HG02678 (cell line): Measurements from ENCODE around the gene MAN1A1.

Experiments used
- ATAC-seq: cut with Tn5 transposase; IDR thresholded peaks from one replicate; pipeline ENCODE4 v1.9.1; 2021; ENCODE audit warnings: mild to moderate bottlenecking, moderate library complexity; ENCODE audit not compliant: unreplicated experiment

The MAN1A1 gene

DNA sequence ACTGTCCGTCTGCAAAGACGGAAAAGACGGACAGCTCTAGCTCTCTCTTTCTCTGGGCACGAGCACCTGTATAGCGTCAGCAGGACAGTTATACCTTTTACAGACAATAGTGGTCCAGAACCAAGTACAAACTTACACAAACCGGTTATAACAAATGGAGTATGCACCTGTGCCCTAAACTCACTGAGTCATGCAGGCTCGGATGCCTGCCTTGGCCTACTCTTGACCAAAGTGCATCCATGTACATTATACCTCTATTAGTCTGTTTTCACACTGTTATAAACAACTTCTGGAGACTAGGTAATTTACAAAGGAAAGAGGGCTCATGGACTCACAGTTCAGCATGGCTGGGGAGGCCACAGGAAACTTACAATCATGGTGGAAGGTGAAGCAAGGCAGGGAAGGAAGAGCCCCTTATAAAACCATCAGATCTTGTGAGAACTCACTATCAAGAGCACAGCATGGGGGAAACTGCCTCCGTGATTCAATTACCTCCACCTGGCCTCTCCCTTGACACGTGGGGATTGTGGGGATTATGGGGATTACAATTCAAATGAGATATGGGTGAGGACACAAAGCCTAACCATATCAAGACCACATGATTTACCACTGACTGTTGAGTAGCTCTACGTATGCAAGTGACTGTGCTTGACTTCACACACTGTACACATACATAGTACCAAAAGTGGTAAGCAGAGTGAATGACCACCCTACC is 23.1 kb downstream of the MAN1A1 start:
- ATAC-seq: no peak

- no peak for ATAC-seq
Measured at GRCh38 chr6:119325559-119326265, 23.8 kb downstream of the MAN1A1 start.

- no peak for ATAC-seq
Measured at GRCh38 chr6:119324718-119325117, 24.8 kb downstream of the MAN1A1 start.

- ATAC-seq: no peak
Measured at GRCh38 chr6:119323931-119324330, 25.6 kb downstream of the MAN1A1 start.

- no peak for ATAC-seq
Measured at GRCh38 chr6:119323478-119323877, 26.1 kb downstream of the MAN1A1 start.

DNA sequence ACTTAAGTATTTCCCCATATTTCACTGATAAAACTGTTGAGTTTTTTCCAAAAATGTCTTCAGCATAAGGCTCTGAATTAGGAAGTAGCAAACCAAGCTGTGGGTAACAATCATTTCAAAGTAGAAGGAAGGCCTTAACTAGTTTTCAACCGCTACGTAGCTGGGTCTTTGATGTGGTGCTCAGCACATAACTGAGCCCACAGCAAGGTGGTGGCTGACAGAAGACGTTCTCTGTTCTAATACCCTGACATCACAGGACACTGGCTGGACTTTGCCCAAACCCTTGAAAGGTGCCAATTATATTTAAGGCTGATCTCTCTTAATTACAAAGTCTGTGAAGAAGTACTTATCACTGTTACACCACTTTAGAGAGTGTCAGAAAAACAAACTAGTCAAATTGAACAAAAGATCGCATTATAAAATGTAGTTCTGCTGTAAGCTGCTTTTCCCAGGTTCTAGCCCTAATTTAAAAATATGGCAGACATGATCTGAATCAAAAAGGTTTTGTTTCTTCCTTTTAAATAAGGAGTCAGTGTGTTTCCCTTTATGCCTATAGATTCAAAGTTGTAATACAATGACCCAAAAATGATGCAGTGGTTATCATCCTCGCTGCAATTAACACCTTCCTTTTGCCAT is 26.7 kb downstream of the MAN1A1 start:
- ATAC-seq: peak; percentile 53

- no peak for ATAC-seq
Measured at GRCh38 chr6:119322034-119322433, 27.5 kb downstream of the MAN1A1 start.

- no peak for ATAC-seq
Measured at GRCh38 chr6:119319694-119320093, 29.9 kb downstream of the MAN1A1 start.

GRCh38 chr6:119318730-119319129 is 30.8 kb downstream of the MAN1A1 start:
- ATAC-seq: no peak

DNA sequence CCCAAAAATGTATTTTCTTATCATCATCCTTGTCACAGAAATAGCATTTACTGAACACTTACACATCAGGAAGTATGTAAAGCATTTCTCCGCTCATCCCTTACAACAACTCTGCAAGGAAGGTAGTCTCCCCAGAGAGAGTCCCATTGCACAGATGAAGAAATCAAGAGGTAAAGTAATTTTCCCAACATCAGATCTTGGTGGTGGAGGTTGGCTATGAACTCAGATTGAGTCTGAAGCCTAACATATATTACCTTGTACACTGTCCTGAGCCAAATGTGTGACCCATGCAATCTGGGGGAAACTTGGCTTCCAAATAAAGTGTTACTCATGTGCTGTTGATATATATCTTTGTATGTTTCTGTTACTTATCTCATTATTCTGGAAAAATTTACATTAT is 31.4 kb downstream of the MAN1A1 start:
- ATAC-seq: no peak

- no peak for ATAC-seq
Measured at GRCh38 chr6:119317007-119317406, 32.6 kb downstream of the MAN1A1 start.

- peak; percentile 39 for ATAC-seq
Measured at GRCh38 chr6:119314885-119315272, 34.7 kb downstream of the MAN1A1 start.

GRCh38 chr6:119313937-119314884 is 35.4 kb downstream of the MAN1A1 start:
- ATAC-seq: peak; percentile 59

- ATAC-seq: peak; percentile 38
Measured at GRCh38 chr6:119312875-119313338, 36.7 kb downstream of the MAN1A1 start.

DNA sequence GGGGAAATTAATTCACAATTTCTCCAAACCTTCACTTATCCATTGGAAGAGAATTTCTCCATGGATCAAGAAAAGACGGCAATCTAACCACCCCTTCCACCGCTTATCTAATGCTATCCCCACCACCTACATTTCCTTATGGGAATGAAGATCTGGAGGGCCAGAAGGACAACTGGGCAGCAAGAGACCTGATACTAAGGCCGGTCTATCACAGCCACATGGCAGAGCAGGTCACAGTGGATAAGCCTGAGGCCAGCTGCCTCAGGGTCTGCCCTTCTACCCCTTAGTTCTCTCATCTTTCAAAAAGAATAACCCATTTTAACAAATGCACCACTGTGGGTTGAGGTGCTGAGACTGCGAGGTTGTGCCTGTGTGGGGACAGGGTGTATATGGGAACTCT is 37.1 kb downstream of the MAN1A1 start:
- ATAC-seq: no peak

DNA sequence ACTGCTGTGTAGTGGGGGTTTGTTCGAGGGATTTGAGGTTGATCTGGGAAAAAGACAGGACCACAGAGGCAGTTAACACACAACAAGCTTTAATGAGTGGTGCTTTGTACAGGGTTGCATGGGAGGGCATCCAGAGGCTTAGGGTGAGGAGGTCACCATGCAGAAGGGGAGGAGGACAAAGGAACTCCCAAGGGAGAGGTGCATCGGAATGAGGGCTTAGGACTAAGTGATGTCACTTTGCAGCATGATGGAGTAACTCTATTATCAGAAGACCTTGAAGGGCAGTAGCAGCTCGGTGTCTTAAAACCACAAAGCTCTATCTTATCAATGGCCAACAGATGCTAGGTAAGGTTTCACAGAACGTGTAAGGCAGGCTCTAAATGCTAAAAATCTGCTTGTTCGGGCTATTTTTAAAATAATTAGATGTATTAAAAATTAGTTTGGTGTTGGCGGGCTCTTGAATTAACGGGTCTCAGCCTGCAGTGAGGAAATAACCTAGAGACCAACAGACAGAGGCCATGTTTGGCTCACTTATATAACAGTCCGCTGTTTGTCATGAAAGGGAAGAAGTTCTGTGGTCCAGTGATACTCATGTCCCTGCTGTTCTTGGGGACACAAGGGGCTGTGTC is 37.9 kb downstream of the MAN1A1 start:
- no peak for ATAC-seq

GRCh38 chr6:119310486-119311036 is 39.0 kb downstream of the MAN1A1 start:
- no peak for ATAC-seq

- ATAC-seq: peak; percentile 22
Measured at GRCh38 chr6:119308991-119309657, 40.4 kb downstream of the MAN1A1 start.

DNA sequence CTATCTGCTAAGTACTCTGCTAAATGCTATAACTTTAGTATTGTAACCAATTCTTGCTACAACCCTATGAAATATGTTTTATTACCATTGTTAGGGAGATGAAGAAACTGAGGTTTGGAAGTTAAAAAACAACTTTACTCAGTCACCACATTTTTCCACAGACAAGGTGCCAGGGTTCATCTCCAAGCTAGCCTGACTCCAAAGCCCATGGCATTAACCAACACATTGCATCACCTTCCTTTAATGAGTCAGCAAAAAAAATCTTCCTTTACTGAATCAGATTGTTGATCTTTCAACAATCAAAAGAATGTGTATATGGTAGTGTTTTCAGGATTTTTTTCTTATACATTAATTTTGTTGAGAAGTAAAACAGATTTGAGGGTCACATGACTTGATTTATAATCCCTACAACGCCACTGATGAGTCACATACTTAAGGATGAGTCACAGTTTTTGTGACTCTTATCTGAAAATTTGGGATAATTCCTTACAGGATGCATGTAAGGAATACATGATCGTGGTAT is 41.5 kb downstream of the MAN1A1 start:
- ATAC-seq: no peak
